Neural progenitor cell (in vitro differentiated cells): Measurements from ENCODE around the gene FOXO4.

Source experiments
- CTCF ChIP-seq: fragments of 200-600 bp; sonication (generic); IDR thresholded peaks from 2 replicates; pipeline ENCODE4 v1.5.1; 2017; ENCODE audit warnings: antibody characterized with exemption, mild to moderate bottlenecking
- EZH2 ChIP-seq: fragments of 200-600 bp; sonication (generic); IDR thresholded peaks from 2 replicates; pipeline ENCODE4 v1.6.1; 2017; ENCODE audit warnings: antibody characterized with exemption, mild to moderate bottlenecking, moderate library complexity

GRCh38 chrX:71095555-71095980 lies at the start of gene FOXO4:
- TF ChIP-seq CTCF, result no peak
- no peak for TF ChIP-seq EZH2
